ENCODE results near the gene MARCKS. TPM values are rescaled to one million over a fixed set of nuclear protein-coding genes. Genes with fewer than 3 reads are reported as not detected.

Gene MARCKS
- total RNA-seq, 1 experiment from 2014 or later: 93.2 TPM

DNA sequence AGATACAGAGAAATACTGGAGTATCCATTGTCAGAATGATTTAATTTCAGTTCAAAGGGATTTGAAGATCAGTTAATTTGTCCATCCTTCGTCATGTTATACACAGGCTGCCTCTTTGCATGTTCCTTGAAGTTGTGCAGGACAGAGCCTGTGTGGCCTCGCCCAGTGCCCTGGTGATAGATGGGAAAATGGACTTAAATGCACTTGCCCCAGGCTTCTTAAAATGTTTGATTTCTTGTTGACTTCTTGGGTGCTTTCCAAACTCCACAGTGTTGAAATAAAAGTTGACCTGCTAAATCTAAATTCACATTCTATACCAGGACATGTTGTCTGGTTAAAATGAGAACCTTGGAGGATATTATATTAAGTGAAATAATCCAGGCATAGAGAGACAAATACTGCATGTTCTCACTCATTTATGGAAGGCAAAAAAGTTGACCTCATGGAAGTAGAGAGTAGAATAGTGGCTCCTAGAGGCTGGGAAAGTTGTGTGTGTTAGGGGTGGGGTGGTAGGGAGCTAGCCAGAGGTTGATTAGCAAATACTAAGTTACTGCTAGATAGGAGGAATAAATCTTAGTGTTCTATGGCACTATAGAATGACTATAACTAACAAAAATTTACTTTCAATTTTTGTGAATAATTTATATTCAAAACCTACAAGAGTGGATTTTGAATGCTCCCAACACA, 25.3 kb downstream of the MARCKS start:
- Histone ChIP-seq H3K27me3 (ENCODE audit: insufficient read depth, low read depth) (no peaks in the 10 kb centered on the region), H3K36me3 (ENCODE audit: low read depth) (no peaks in the 10 kb centered on the region), H3K4me1 (replicated peaks; ENCODE audit: insufficient read depth) (peaks cover 10% of the 10 kb centered on the region), H3K79me2 (ENCODE audit: low read depth) (no peaks in the 10 kb centered on the region), H3F3A (ENCODE audit: insufficient read depth, low read depth) (no peaks in the 10 kb centered on the region; the same call in 1 of the 2 replicates), H3K4me3 (no peak overlapping the region), H3K9me2 (ENCODE audit: insufficient read depth) (no peaks in the 10 kb centered on the region), H3K4me2 (no peak overlapping the region), H3K27ac (no peak overlapping the region), H3K9me3 (ENCODE audit: insufficient read depth, low read depth) (0 out of 2 replicates have a peak, but pooled peaks cover 7% of the 10 kb centered on the region), H4K20me1 (ENCODE audit: insufficient read depth) (no peaks in the 10 kb centered on the region), H2AFZ (no peak overlapping the region)
- no peak for TF ChIP-seq CTCF (conservative IDR thresholded peaks at IDR 0.05)
- no peak for TF ChIP-seq EZH2 (IDR thresholded peaks at IDR 0.05; ENCODE audit: low read depth)
- ChIA-PET POLR2A (ENCODE audit: unreplicated experiment) (no interaction called here), CTCF (no interaction called here)
- intact Hi-C loops (cut with micrococcal nuclease; ENCODE audit: unreplicated experiment): no loop called here
- DNase-seq: no peak
- BruUV-seq (replicated peaks): no TSS peak

DNA sequence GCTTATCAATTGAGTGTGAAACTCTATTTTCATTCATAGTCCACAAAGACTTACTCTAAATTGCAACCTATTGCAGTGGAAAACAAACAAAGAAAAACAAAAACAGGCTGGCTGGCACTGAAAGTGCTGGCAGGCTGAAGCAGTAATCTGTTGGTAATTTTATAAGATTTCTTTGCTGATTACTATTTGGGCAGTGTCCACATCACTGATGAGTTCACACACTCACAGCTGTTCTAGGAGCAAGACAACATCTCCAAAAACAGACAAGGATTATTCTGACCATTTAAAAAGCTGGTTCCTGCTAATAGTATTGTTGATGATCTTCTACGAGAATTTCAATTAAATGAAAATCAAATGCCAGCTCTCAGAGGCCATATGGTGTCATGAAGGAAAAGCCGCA, 26.9 kb downstream of the MARCKS start:
- H3F3A ChIP-seq (ENCODE audit: insufficient read depth, low read depth): no peaks in the 10 kb centered on the region; the same call in 1 of the 2 replicates
- ChIA-PET POLR2A (ENCODE audit: unreplicated experiment) (no interaction called here), CTCF (no interaction called here)
- no peaks in the 10 kb centered on the region for H3K9me2 ChIP-seq (ENCODE audit: insufficient read depth)
- no peak overlapping the region for H3K4me2 ChIP-seq
- TF ChIP-seq CTCF (conservative IDR thresholded peaks at IDR 0.05) (no peak), EZH2 (IDR thresholded peaks at IDR 0.05; ENCODE audit: low read depth) (no peak)
- intact Hi-C loops (cut with micrococcal nuclease; ENCODE audit: unreplicated experiment): no loop called here
- BruUV-seq (replicated peaks): no TSS peak
- H3K27me3 ChIP-seq (ENCODE audit: insufficient read depth, low read depth): no peaks in the 10 kb centered on the region
- H3K4me1 ChIP-seq (replicated peaks; ENCODE audit: insufficient read depth): peaks cover 13% of the 10 kb centered on the region
- H3K27ac ChIP-seq: no peak overlapping the region
- no peaks in the 10 kb centered on the region for H4K20me1 ChIP-seq (ENCODE audit: insufficient read depth)
- DNase-seq: no peak
- H2AFZ ChIP-seq: no peak overlapping the region
- 0 out of 2 replicates have a peak, but pooled peaks cover 7% of the 10 kb centered on the region for H3K9me3 ChIP-seq (ENCODE audit: insufficient read depth, low read depth)
- no peak overlapping the region for H3K4me3 ChIP-seq
- H3K79me2 ChIP-seq (ENCODE audit: low read depth): no peaks in the 10 kb centered on the region
- H3K36me3 ChIP-seq (ENCODE audit: low read depth): no peaks in the 10 kb centered on the region

GRCh38 chr6:113886512-113886911, 29.4 kb downstream of the MARCKS start:
- Histone ChIP-seq H3K4me3 (no peak overlapping the region), H3K4me2 (no peak overlapping the region), H3K79me2 (ENCODE audit: low read depth) (no peaks in the 10 kb centered on the region), H3K27ac (no peak overlapping the region), H3K9me2 (ENCODE audit: insufficient read depth) (no peaks in the 10 kb centered on the region), H3F3A (ENCODE audit: insufficient read depth, low read depth) (no peaks in the 10 kb centered on the region), H2AFZ (no peak overlapping the region), H3K9me3 (ENCODE audit: insufficient read depth, low read depth) (0 out of 2 replicates have a peak, but pooled peaks cover 10% of the 10 kb centered on the region), H3K4me1 (replicated peaks; ENCODE audit: insufficient read depth) (peaks cover 10% of the 10 kb centered on the region), H4K20me1 (ENCODE audit: insufficient read depth) (no peaks in the 10 kb centered on the region), H3K27me3 (ENCODE audit: insufficient read depth, low read depth) (no peaks in the 10 kb centered on the region), H3K36me3 (ENCODE audit: low read depth) (no peaks in the 10 kb centered on the region)
- ChIA-PET POLR2A (ENCODE audit: unreplicated experiment) (no interaction called here), CTCF (interaction anchor here (0.6 kb wide), 1 partner anchor 704 kb away, joined by 3 read pairs; no protein-coding TSS in a partner anchor)
- TF ChIP-seq EZH2 (IDR thresholded peaks at IDR 0.05; ENCODE audit: low read depth) (no peak), CTCF (conservative IDR thresholded peaks at IDR 0.05) (no peak)
- intact Hi-C loops (cut with micrococcal nuclease; ENCODE audit: unreplicated experiment): no loop called here
- no TSS peak for BruUV-seq (replicated peaks)
- DNase-seq: no peak
